HEK293 (cell line): Measurements from ENCODE around the gene EPHA6.

ENCODE experiments used
- CTCF ChIA-PET: fragments of 350-600 bp; formaldehyde crosslinking; extraction: SDS; loops from one replicate; lab custom pipeline; 2021; ENCODE audit warnings: antibody characterized with exemption; lab: Yijun Ruan, JAX
- POLR2A ChIA-PET: fragments of 300-600 bp; formaldehyde crosslinking; extraction: SDS; loops from one replicate; lab custom pipeline; 2020; ENCODE audit warnings: antibody characterized with exemption, inconsistent platforms; lab: Yijun Ruan, JAX
- H3K27ac ChIP-seq: fragments of 200-500 bp; sonication (Bioruptor generic); 2 replicates; pipeline ENCODE4 v1.5.1; 2014; ENCODE audit warnings: low read depth, low read length, control low read depth, inconsistent platforms; ENCODE audit errors: extremely low read depth
- H3K36me3 ChIP-seq, 2 experiments: fragments of 200-500 bp in 1 of 2; sonication (Bioruptor generic) in 1 of 2; 1 replicate in 1 of 2; 2 replicates in 1 of 2; pipeline ENCODE4 v1.5.1; 2014 to 2017; ENCODE audit warnings: inconsistent platforms in 2 of 2, low read length in 2 of 2; ENCODE audit not compliant: control insufficient read depth in 2 of 2, insufficient read depth in 1 of 2
- H3K4me1 ChIP-seq: fragments of 200-500 bp; sonication (Bioruptor generic); 2 replicates; pipeline ENCODE4 v1.5.1; 2014; ENCODE audit warnings: mild to moderate bottlenecking, low read length, inconsistent platforms; ENCODE audit not compliant: control insufficient read depth, insufficient read depth
- H3K4me3 ChIP-seq: 2 replicates; pipeline ENCODE4 v1.5.1; 2011; ENCODE audit warnings: low read depth, mild to moderate bottlenecking, control low read depth, low read length, moderate library complexity
- H3K9me3 ChIP-seq: fragments of 200-500 bp; sonication (Bioruptor generic); 2 replicates; pipeline ENCODE4 v1.5.1; 2014; ENCODE audit warnings: low read depth, low read length, inconsistent platforms; ENCODE audit not compliant: control insufficient read depth, insufficient read depth
- BCL11B ChIP-seq: fragments of 450-650 bp; formaldehyde crosslinking; IDR thresholded peaks from 2 replicates; pipeline ENCODE4 v1.5.1; 2016; ENCODE audit warnings: low read depth, missing biosample characterization, missing genetic modification characterization
- EGR2 ChIP-seq: fragments of 450-650 bp; formaldehyde crosslinking; IDR thresholded peaks from 2 replicates; pipeline ENCODE4 v1.5.1; 2016; ENCODE audit warnings: low read depth, missing biosample characterization, missing genetic modification characterization
- GFI1B ChIP-seq: fragments of 450-650 bp; formaldehyde crosslinking; IDR thresholded peaks from 2 replicates; pipeline ENCODE4 v1.5.1; 2016; ENCODE audit warnings: missing biosample characterization, missing genetic modification characterization
- GLIS2 ChIP-seq: fragments of 450-650 bp; formaldehyde crosslinking; IDR thresholded peaks from 2 replicates; pipeline ENCODE4 v1.5.1; 2016; ENCODE audit warnings: missing biosample characterization, missing genetic modification characterization
- KLF1 ChIP-seq: fragments of 450-650 bp; formaldehyde crosslinking; IDR thresholded peaks from 2 replicates; pipeline ENCODE4 v1.5.1; 2016; ENCODE audit warnings: missing biosample characterization, missing genetic modification characterization
- KLF7 ChIP-seq: fragments of 450-650 bp; formaldehyde crosslinking; IDR thresholded peaks from 2 replicates; pipeline ENCODE4 v1.5.1; 2016; ENCODE audit warnings: missing biosample characterization, missing genetic modification characterization, borderline replicate concordance
- SCRT1 ChIP-seq: fragments of 450-650 bp; formaldehyde crosslinking; IDR thresholded peaks from 2 replicates; pipeline ENCODE4 v1.5.1; 2016; ENCODE audit warnings: missing biosample characterization, missing genetic modification characterization, borderline replicate concordance
- ZBTB1 ChIP-seq: fragments of 450-650 bp; formaldehyde crosslinking; IDR thresholded peaks from 2 replicates; pipeline ENCODE4 v1.5.1; 2016; ENCODE audit warnings: missing biosample characterization, missing genetic modification characterization
- ZBTB10 ChIP-seq: fragments of 450-650 bp; formaldehyde crosslinking; IDR thresholded peaks from 2 replicates; pipeline ENCODE4 v1.5.1; 2016; ENCODE audit warnings: missing biosample characterization, missing genetic modification characterization
- ZFP37 ChIP-seq: fragments of 450-650 bp; formaldehyde crosslinking; IDR thresholded peaks from 2 replicates; pipeline ENCODE4 v1.5.1; 2016; ENCODE audit warnings: missing biosample characterization, missing genetic modification characterization
- ZNF140 ChIP-seq: fragments of 450-650 bp; formaldehyde crosslinking; IDR thresholded peaks from 2 replicates; pipeline ENCODE4 v1.5.1; 2016; ENCODE audit warnings: missing biosample characterization, missing genetic modification characterization
- ZNF175 ChIP-seq: fragments of 450-650 bp; formaldehyde crosslinking; IDR thresholded peaks from 2 replicates; pipeline ENCODE4 v1.5.1; 2016; ENCODE audit warnings: missing biosample characterization, missing genetic modification characterization
- ZNF223 ChIP-seq: fragments of 450-650 bp; formaldehyde crosslinking; IDR thresholded peaks from 2 replicates; pipeline ENCODE4 v1.5.1; 2016; ENCODE audit warnings: missing biosample characterization, missing genetic modification characterization
- ZNF239 ChIP-seq: fragments of 450-650 bp; formaldehyde crosslinking; IDR thresholded peaks from 2 replicates; pipeline ENCODE4 v1.5.1; 2016; ENCODE audit warnings: missing biosample characterization, missing genetic modification characterization
- ZNF274 ChIP-seq, 2 experiments: fragments of 200-500 bp in 1 of 2; fragments of 450-650 bp in 1 of 2; sonication (Bioruptor generic) in 1 of 2; formaldehyde crosslinking in 1 of 2; IDR thresholded peaks; 2 replicates each; pipeline versions ENCODE4 v1.5.1 to v1.6.1; 2014 to 2016; ENCODE audit warnings: borderline replicate concordance in 1 of 2, inconsistent platforms in 1 of 2, low read length in 1 of 2, missing biosample characterization in 1 of 2, missing genetic modification characterization in 1 of 2
- ZNF311 ChIP-seq: fragments of 450-650 bp; formaldehyde crosslinking; IDR thresholded peaks from 2 replicates; pipeline ENCODE4 v1.5.1; 2017; ENCODE audit warnings: missing biosample characterization, missing genetic modification characterization, borderline replicate concordance
- ZNF362 ChIP-seq: fragments of 450-650 bp; formaldehyde crosslinking; IDR thresholded peaks from 2 replicates; pipeline ENCODE4 v1.5.1; 2016; ENCODE audit warnings: missing biosample characterization, missing genetic modification characterization
- ZNF37A ChIP-seq: fragments of 450-650 bp; IDR thresholded peaks from 2 replicates; pipeline ENCODE4 v1.5.1; 2018; ENCODE audit warnings: missing biosample characterization, missing genetic modification characterization
- ZNF530 ChIP-seq: fragments of 450-650 bp; formaldehyde crosslinking; IDR thresholded peaks from 2 replicates; pipeline ENCODE4 v1.5.1; 2016; ENCODE audit warnings: low read depth, missing biosample characterization, missing genetic modification characterization
- ZNF549 ChIP-seq: fragments of 450-650 bp; IDR thresholded peaks from 2 replicates; pipeline ENCODE4 v1.5.1; 2018; ENCODE audit warnings: missing biosample characterization, missing genetic modification characterization, mild to moderate bottlenecking, inconsistent platforms, moderate library complexity
- ZNF558 ChIP-seq: fragments of 450-650 bp; formaldehyde crosslinking; IDR thresholded peaks from 2 replicates; pipeline ENCODE4 v1.5.1; 2016; ENCODE audit warnings: missing biosample characterization, missing genetic modification characterization
- ZNF677 ChIP-seq: fragments of 450-650 bp; IDR thresholded peaks from 2 replicates; pipeline ENCODE4 v1.5.0; 2018; ENCODE audit warnings: missing biosample characterization, mild to moderate bottlenecking, missing genetic modification characterization, moderate library complexity
- ZNF776 ChIP-seq: fragments of 450-650 bp; formaldehyde crosslinking; IDR thresholded peaks from 2 replicates; pipeline ENCODE4 v1.5.0; 2017; ENCODE audit warnings: missing biosample characterization, missing genetic modification characterization, borderline replicate concordance
- ZNF830 ChIP-seq: fragments of 450-650 bp; IDR thresholded peaks from 2 replicates; pipeline ENCODE4 v1.5.0; 2018; ENCODE audit warnings: missing biosample characterization, missing genetic modification characterization, low read depth, mild to moderate bottlenecking, moderate library complexity
- ZXDB ChIP-seq: fragments of 450-650 bp; formaldehyde crosslinking; IDR thresholded peaks from 2 replicates; pipeline ENCODE4 v1.5.1; 2016; ENCODE audit warnings: missing biosample characterization, missing genetic modification characterization
- TF ChIP-seq, protein P1 (sequence below): fragments of 450-650 bp; formaldehyde crosslinking; IDR thresholded peaks from 2 replicates; pipeline ENCODE4 v1.5.1; 2016; ENCODE audit warnings: missing biosample characterization, missing genetic modification characterization
- TF ChIP-seq, protein P2 (sequence below): fragments of 450-650 bp; formaldehyde crosslinking; IDR thresholded peaks from 2 replicates; pipeline ENCODE4 v1.5.1; 2016; ENCODE audit warnings: missing biosample characterization, missing genetic modification characterization, borderline replicate concordance

EPHA6 gene

DNA sequence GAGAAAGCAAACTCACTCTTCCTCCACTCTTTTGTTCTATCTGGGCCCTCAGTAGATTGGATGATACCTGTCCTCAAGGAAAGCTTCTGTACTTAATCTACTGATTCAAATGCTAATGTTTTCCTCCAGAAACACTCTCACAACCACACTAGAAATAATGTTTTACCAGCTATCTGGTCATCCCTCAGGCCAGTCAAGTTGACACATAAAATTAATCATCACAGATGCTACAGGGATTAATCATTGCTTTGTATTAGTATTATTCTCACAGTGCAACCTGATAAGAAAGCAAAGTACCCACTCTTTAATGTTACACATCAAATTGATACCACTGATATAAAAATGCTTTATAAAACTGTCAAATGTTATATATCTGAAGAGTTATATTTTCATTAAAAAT, 897.3 kb downstream of the EPHA6 start:
- Histone ChIP-seq H3K4me3 (no peak overlapping the region), H3K4me1 (peaks cover 5% of the 10 kb centered on the region; the same call in 1 of the 2 replicates), H3K9me3 (no peaks in the 10 kb centered on the region), H3K27ac (no peak overlapping the region), H3K36me3 (no peaks in the 10 kb centered on the region)
- CTCF ChIA-PET = no interaction called here
- POLR2A ChIA-PET = no interaction called here
- TF ChIP-seq ZBTB1 (tag by site-specific recombination) = no peak
- no peak for TF ChIP-seq ZFP37 (tag by site-specific recombination)
- TF ChIP-seq ZNF558 = no peak
- TF ChIP-seq KLF1 (tag by site-specific recombination) = no peak
- no peak for TF ChIP-seq KLF7 (tag by site-specific recombination)
- no peak for TF ChIP-seq GFI1B
- TF ChIP-seq ZNF362 (tag by site-specific recombination) = no peak
- no peak for TF ChIP-seq BCL11B
- TF ChIP-seq, protein P1, sequence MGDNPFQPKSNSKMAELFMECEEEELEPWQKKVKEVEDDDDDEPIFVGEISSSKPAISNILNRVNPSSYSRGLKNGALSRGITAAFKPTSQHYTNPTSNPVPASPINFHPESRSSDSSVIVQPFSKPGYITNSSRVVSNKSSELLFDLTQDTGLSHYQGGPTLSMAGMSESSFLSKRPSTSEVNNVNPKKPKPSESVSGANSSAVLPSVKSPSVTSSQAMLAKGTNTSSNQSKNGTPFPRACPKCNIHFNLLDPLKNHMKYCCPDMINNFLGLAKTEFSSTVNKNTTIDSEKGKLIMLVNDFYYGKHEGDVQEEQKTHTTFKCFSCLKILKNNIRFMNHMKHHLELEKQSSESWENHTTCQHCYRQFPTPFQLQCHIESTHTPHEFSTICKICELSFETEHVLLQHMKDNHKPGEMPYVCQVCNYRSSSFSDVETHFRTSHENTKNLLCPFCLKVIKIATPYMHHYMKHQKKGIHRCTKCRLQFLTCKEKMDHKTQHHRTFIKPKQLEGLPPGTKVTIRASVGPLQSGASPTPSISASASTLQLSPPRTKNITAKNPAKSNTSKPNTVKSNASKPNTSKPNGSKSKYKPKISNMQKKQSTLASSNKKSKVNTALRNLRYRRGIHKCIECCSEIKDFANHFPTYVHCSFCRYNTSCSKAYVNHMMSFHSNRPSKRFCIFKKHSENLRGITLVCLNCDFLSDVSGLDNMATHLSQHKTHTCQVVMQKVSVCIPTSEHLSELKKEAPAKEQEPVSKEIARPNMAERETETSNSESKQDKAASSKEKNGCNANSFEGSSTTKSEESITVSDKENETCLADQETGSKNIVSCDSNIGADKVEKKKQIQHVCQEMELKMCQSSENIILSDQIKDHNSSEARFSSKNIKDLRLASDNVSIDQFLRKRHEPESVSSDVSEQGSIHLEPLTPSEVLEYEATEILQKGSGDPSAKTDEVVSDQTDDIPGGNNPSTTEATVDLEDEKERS = no peak
- no peak for TF ChIP-seq ZNF239 (tag by site-specific recombination)
- no peak for TF ChIP-seq ZNF175 (tag by site-specific recombination)
- no peak for TF ChIP-seq GLIS2

DNA sequence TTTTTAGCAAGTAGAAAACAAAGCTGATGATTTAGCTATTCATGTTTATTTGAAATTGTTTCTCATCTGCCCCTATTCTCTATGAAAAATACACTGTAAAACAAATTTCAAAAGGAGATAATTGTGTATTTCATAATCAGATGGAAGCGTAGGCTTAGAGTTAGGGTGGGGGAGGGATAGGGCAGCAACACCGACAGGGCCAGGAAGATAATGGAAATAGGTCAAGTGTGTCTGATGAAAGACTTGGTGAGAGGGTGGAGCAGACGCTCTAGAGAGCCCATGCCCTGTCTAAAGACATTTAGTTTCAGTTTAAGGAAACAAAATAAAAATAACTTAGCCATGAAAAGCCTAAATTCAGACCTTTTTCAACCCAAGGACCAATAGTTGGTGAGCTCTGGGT, 898.5 kb downstream of the EPHA6 start:
- ChIA-PET CTCF (interaction anchor here (1.0 kb wide), 1 partner anchor 310 kb away, joined by 3 read pairs; no protein-coding TSS in a partner anchor), POLR2A (no interaction called here)
- H3K36me3 ChIP-seq = no peaks in the 10 kb centered on the region
- no peak overlapping the region for H3K4me3 ChIP-seq
- peaks cover 5% of the 10 kb centered on the region; the same call in 1 of the 2 replicates for H3K4me1 ChIP-seq
- no peak overlapping the region for H3K27ac ChIP-seq
- H3K9me3 ChIP-seq = no peaks in the 10 kb centered on the region
- TF ChIP-seq ZNF530 (tag by site-specific recombination) (no peak), ZNF830 (tag by site-specific recombination) (no peak), ZNF140 (tag by site-specific recombination) (no peak), ZNF549 (no peak), ZNF223 (no peak), ZNF677 (tag by site-specific recombination) (no peak), ZNF37A (tag by site-specific recombination) (no peak), ZNF175 (tag by site-specific recombination) (no peak), ZXDB (tag by site-specific recombination) (no peak), ZBTB10 (no peak), ZNF311 (tag by site-specific recombination) (no peak), EGR2 (tag by site-specific recombination) (no peak), ZNF776 (tag by site-specific recombination) (no peak), SCRT1 (tag by site-specific recombination) (no peak), BCL11B (no peak), ZNF274 (IDR thresholded peaks at IDR 0.05; ENCODE audit: low read length) (no peak), ZNF274 (tag by site-specific recombination; IDR thresholded peaks at IDR 0.05; ENCODE audit: borderline replicate concordance) (no peak)
- TF ChIP-seq, protein P2, sequence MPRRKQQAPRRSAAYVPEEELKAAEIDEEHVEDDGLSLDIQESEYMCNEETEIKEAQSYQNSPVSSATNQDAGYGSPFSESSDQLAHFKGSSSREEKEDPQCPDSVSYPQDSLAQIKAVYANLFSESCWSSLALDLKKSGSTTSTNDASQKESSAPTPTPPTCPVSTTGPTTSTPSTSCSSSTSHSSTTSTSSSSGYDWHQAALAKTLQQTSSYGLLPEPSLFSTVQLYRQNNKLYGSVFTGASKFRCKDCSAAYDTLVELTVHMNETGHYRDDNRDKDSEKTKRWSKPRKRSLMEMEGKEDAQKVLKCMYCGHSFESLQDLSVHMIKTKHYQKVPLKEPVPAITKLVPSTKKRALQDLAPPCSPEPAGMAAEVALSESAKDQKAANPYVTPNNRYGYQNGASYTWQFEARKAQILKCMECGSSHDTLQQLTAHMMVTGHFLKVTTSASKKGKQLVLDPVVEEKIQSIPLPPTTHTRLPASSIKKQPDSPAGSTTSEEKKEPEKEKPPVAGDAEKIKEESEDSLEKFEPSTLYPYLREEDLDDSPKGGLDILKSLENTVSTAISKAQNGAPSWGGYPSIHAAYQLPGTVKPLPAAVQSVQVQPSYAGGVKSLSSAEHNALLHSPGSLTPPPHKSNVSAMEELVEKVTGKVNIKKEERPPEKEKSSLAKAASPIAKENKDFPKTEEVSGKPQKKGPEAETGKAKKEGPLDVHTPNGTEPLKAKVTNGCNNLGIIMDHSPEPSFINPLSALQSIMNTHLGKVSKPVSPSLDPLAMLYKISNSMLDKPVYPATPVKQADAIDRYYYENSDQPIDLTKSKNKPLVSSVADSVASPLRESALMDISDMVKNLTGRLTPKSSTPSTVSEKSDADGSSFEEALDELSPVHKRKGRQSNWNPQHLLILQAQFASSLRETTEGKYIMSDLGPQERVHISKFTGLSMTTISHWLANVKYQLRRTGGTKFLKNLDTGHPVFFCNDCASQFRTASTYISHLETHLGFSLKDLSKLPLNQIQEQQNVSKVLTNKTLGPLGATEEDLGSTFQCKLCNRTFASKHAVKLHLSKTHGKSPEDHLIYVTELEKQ (tag by site-specific recombination) = no peak
